Measurements from ENCODE around the gene LRRC37A. TPM values are rescaled to one million over a fixed set of nuclear protein-coding genes. Genes with fewer than 3 reads are reported as not detected.

Gene LRRC37A
- total RNA-seq = 1.1 TPM in 1 of 2 replicates, not detected in the other

GRCh38 chr17:46294831-46295230 is at the start of gene LRRC37A:
LRRC37A (plus strand) TSS chr17:46295131; CDS start chr17:46295134, 3 bp downstream.

DNA sequence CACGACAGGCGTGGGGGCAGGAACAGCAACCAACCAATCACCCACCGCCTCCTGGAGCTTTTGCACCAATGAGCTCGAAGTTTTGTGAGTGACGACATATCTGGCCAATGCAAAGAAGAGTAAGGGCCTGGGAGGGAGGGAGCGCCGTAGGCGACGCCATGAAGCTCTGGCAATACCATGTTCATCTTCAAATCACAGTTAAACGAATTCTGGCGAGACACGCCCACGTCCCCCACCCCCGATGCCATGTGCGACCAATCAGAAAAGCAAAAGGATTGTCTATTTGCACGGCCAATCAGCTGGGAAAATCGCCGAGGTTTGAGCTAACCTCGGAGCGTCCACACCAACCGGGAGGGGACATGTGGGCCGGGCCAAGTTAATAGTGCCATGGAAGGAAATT is 66.8 kb downstream of the LRRC37A start, which contains the start of gene ARL17B:
Gene ARL17B, minus strand, starts transcription at position 12 of the 400 bp plus-strand sequence. CDS start 3,369 bp downstream, outside the sequence.

Other genes with a start within 250 kb of the LRRC37A start
- 15.2 and 30.6 TPM in 2 replicates for gene KANSL1, start 101.7 kb upstream of the LRRC37A start, total RNA-seq
- gene ARL17B, start 66.6 kb downstream of the LRRC37A start, total RNA-seq = 0.68 and 2.0 TPM in 2 replicates
- gene LRRC37A2, start 217.3 kb downstream of the LRRC37A start, total RNA-seq = 1.8 and 2.6 TPM in 2 replicates

Measured in pericardium fibroblast (primary cell).